Measurements from ENCODE around the gene TBCK. TPM values are rescaled to one million over a fixed set of nuclear protein-coding genes. Genes with fewer than 3 reads are reported as not detected.

The TBCK gene
- total RNA-seq, 1 experiment from 2014 or later, result 7.6 TPM

GRCh38 chr4:106033469-106033868, 282.5 kb downstream of the TBCK start:
- H3K9me3 ChIP-seq (ENCODE audit: low read length), result no peaks in the 10 kb centered on the region
- H3K27me3 ChIP-seq (ENCODE audit: low read length), result no peaks in the 10 kb centered on the region
- H3K4me3 ChIP-seq (ENCODE audit: low read length), result no peak overlapping the region
- no peak overlapping the region for H3K27ac ChIP-seq (ENCODE audit: low read length)
- DNase-seq, result no peak
- no peaks in the 10 kb centered on the region for H3K36me3 ChIP-seq (ENCODE audit: low read depth, low read length)
- ChIA-PET POLR2A (ENCODE audit: unreplicated experiment) (no interaction called here), CTCF (no interaction called here)
- no peak for ATAC-seq
- H4K20me1 ChIP-seq (ENCODE audit: low read length), result no peaks in the 10 kb centered on the region
- intact Hi-C loops (cut with micrococcal nuclease), result no loop called here
- no peak overlapping the region for H3K4me2 ChIP-seq (ENCODE audit: low read length)
- no TSS peak for BruUV-seq (replicated peaks)
- no peaks in the 10 kb centered on the region for H3K79me2 ChIP-seq (ENCODE audit: low read length)
- no peaks in the 10 kb centered on the region for H3F3A ChIP-seq (ENCODE audit: low read length, unreplicated experiment)
- H2AFZ ChIP-seq (ENCODE audit: low read length), result no peak overlapping the region
- no peak overlapping the region for H3K9ac ChIP-seq (ENCODE audit: low read length)
- no peak for TF ChIP-seq CTCF (conservative IDR thresholded peaks at IDR 0.05; ENCODE audit: low read depth, low read length)
- TF ChIP-seq EZH2 (IDR thresholded peaks at IDR 0.05; ENCODE audit: low read length, unreplicated experiment), result no peak
- no peak for TF ChIP-seq EZH2phosphoT487 (IDR thresholded peaks at IDR 0.05; ENCODE audit: borderline replicate concordance, low read length)
- no peaks in the 10 kb centered on the region for H3K9me2 ChIP-seq (replicated peaks; ENCODE audit: low read length)
- no peaks in the 10 kb centered on the region for H3K4me1 ChIP-seq (ENCODE audit: insufficient read depth, low read length)

- no peaks in the 10 kb centered on the region for H3F3A ChIP-seq (ENCODE audit: low read length, unreplicated experiment)
- no peak overlapping the region for H3K9ac ChIP-seq (ENCODE audit: low read length)
- ATAC-seq (no peak), DNase-seq (no peak)
- no peaks in the 10 kb centered on the region for H3K4me1 ChIP-seq (ENCODE audit: insufficient read depth, low read length)
- H3K4me3 ChIP-seq (ENCODE audit: low read length), result no peak overlapping the region
- TF ChIP-seq EZH2 (IDR thresholded peaks at IDR 0.05; ENCODE audit: low read length, unreplicated experiment), result no peak
- TF ChIP-seq CTCF (conservative IDR thresholded peaks at IDR 0.05; ENCODE audit: low read depth, low read length), result no peak
- TF ChIP-seq EZH2phosphoT487 (IDR thresholded peaks at IDR 0.05; ENCODE audit: borderline replicate concordance, low read length), result no peak
- H2AFZ ChIP-seq (ENCODE audit: low read length), result no peak overlapping the region
- H3K9me3 ChIP-seq (ENCODE audit: low read length), result no peaks in the 10 kb centered on the region
- intact Hi-C loops (cut with micrococcal nuclease), result no loop called here
- no peaks in the 10 kb centered on the region for H3K9me2 ChIP-seq (replicated peaks; ENCODE audit: low read length)
- no peak overlapping the region for H3K27ac ChIP-seq (ENCODE audit: low read length)
- POLR2A ChIA-PET (ENCODE audit: unreplicated experiment), result no interaction called here
- CTCF ChIA-PET, result no interaction called here
- H3K36me3 ChIP-seq (ENCODE audit: low read depth, low read length), result no peaks in the 10 kb centered on the region
- H3K79me2 ChIP-seq (ENCODE audit: low read length), result no peaks in the 10 kb centered on the region
- BruUV-seq (replicated peaks), result no TSS peak
- H4K20me1 ChIP-seq (ENCODE audit: low read length), result no peaks in the 10 kb centered on the region
- H3K4me2 ChIP-seq (ENCODE audit: low read length), result no peak overlapping the region
- H3K27me3 ChIP-seq (ENCODE audit: low read length), result no peaks in the 10 kb centered on the region
Measured at GRCh38 chr4:106032851-106033286, 283.1 kb downstream of the TBCK start.

- H4K20me1 ChIP-seq (ENCODE audit: low read length), result no peaks in the 10 kb centered on the region
- no peaks in the 10 kb centered on the region for H3K27me3 ChIP-seq (ENCODE audit: low read length)
- intact Hi-C loops (cut with micrococcal nuclease), result no loop called here
- no peaks in the 10 kb centered on the region for H3K36me3 ChIP-seq (ENCODE audit: low read depth, low read length)
- H3K27ac ChIP-seq (ENCODE audit: low read length), result no peak overlapping the region
- ATAC-seq, result no peak
- DNase-seq, result no peak
- ChIA-PET POLR2A (ENCODE audit: unreplicated experiment) (no interaction called here), CTCF (no interaction called here)
- H3K9ac ChIP-seq (ENCODE audit: low read length), result no peak overlapping the region
- no peak overlapping the region for H3K4me3 ChIP-seq (ENCODE audit: low read length)
- no peaks in the 10 kb centered on the region for H3K9me2 ChIP-seq (replicated peaks; ENCODE audit: low read length)
- no peaks in the 10 kb centered on the region for H3K9me3 ChIP-seq (ENCODE audit: low read length)
- TF ChIP-seq EZH2 (IDR thresholded peaks at IDR 0.05; ENCODE audit: low read length, unreplicated experiment) (no peak), EZH2phosphoT487 (IDR thresholded peaks at IDR 0.05; ENCODE audit: borderline replicate concordance, low read length) (no peak), CTCF (conservative IDR thresholded peaks at IDR 0.05; ENCODE audit: low read depth, low read length) (no peak)
- no peaks in the 10 kb centered on the region for H3K4me1 ChIP-seq (ENCODE audit: insufficient read depth, low read length)
- BruUV-seq (replicated peaks), result no TSS peak
- H3F3A ChIP-seq (ENCODE audit: low read length, unreplicated experiment), result no peaks in the 10 kb centered on the region
- no peak overlapping the region for H2AFZ ChIP-seq (ENCODE audit: low read length)
- H3K79me2 ChIP-seq (ENCODE audit: low read length), result no peaks in the 10 kb centered on the region
- H3K4me2 ChIP-seq (ENCODE audit: low read length), result no peak overlapping the region
Measured at GRCh38 chr4:106022454-106022853, 293.6 kb downstream of the TBCK start.

Data from PC-3 (cell line).